ENCODE measurements around the gene OLR1. TPM values are rescaled to one million over a fixed set of nuclear protein-coding genes. Genes with fewer than 3 reads are reported as not detected.
A peak's percentile ranks its signal among the peaks of the same experiment; 100 is the strongest.

Gene OLR1
- total and polyA plus RNA-seq, 4 donors, result 4.4 to 9.3 (median 8.4) TPM; not detected in 1

GRCh38 chr12:10113920-10114319, 58.0 kb downstream of the OLR1 start:
- DNase-seq, result no peak
- Histone ChIP-seq H3K36me3 (ENCODE audit: control insufficient read depth in 1 of 2, insufficient read depth in 2 of 2, low read length in 1 of 2) (no peaks in the 10 kb centered on the region), H3K27me3 (ENCODE audit: control insufficient read depth in 1 of 2, insufficient read depth in 2 of 2, low read length in 1 of 2) (no peaks in the 10 kb centered on the region), H3K4me3 (ENCODE audit: low read length in 2 of 2) (no peak overlapping the region), H3K27ac (ENCODE audit: low read depth in 1 of 2, low read length in 2 of 2) (no peak overlapping the region), H3K4me1 (ENCODE audit: control insufficient read depth in 1 of 2, insufficient read depth in 2 of 2, low read length in 2 of 2) (no peaks in the 10 kb centered on the region), H3K9me3 (ENCODE audit: control insufficient read depth, low read length) (no peaks in the 10 kb centered on the region)
- no peak for ATAC-seq (ENCODE audit: low FRiP score)
- 39 to 49% methylated on average over 1 of the region's 1 CpG for WGBS, 2 donors
- intact Hi-C loops (cut with DNase I), result no loop called here

GRCh38 chr12:10113075-10113474, 58.9 kb downstream of the OLR1 start:
- Histone ChIP-seq H3K4me1 (ENCODE audit: control insufficient read depth in 1 of 2, insufficient read depth in 2 of 2, low read length in 2 of 2) (no peaks in the 10 kb centered on the region), H3K9me3 (ENCODE audit: control insufficient read depth, low read length) (no peaks in the 10 kb centered on the region), H3K4me3 (ENCODE audit: low read length in 2 of 2) (no peak overlapping the region), H3K27me3 (ENCODE audit: control insufficient read depth in 1 of 2, insufficient read depth in 2 of 2, low read length in 1 of 2) (no peaks in the 10 kb centered on the region), H3K36me3 (ENCODE audit: control insufficient read depth in 1 of 2, insufficient read depth in 2 of 2, low read length in 1 of 2) (no peaks in the 10 kb centered on the region), H3K27ac (ENCODE audit: low read depth in 1 of 2, low read length in 2 of 2) (no peak overlapping the region)
- intact Hi-C loops (cut with DNase I), result no loop called here
- ATAC-seq (ENCODE audit: low FRiP score), result no peak
- no peak for DNase-seq
- WGBS, 2 donors, result 77 to 78% methylated on average over 1 of the region's 1 CpG

GRCh38 chr12:10111451-10111850, 60.5 kb downstream of the OLR1 start:
- Histone ChIP-seq H3K4me3 (ENCODE audit: low read length in 2 of 2) (no peak overlapping the region), H3K4me1 (ENCODE audit: control insufficient read depth in 1 of 2, insufficient read depth in 2 of 2, low read length in 2 of 2) (no peaks in the 10 kb centered on the region), H3K9me3 (ENCODE audit: control insufficient read depth, low read length) (no peaks in the 10 kb centered on the region), H3K36me3 (ENCODE audit: control insufficient read depth in 1 of 2, insufficient read depth in 2 of 2, low read length in 1 of 2) (no peaks in the 10 kb centered on the region), H3K27me3 (ENCODE audit: control insufficient read depth in 1 of 2, insufficient read depth in 2 of 2, low read length in 1 of 2) (no peaks in the 10 kb centered on the region), H3K27ac (ENCODE audit: low read depth in 1 of 2, low read length in 2 of 2) (no peak overlapping the region)
- ATAC-seq (ENCODE audit: low FRiP score) (no peak), DNase-seq (peak in 1 of 2 donors; percentile 66)
- 88 to 89% methylated on average over 38 of the region's 38 CpGs for WGBS, 2 donors
- intact Hi-C loops (cut with DNase I), result no loop called here

GRCh38 chr12:10110256-10110844, 61.6 kb downstream of the OLR1 start:
- WGBS, 2 donors, result 76 to 78% methylated on average over 2 of the region's 2 CpGs
- intact Hi-C loops (cut with DNase I), result no loop called here

More at GRCh38 chr12:10110256-10110844, 61.6 kb downstream of the OLR1 start:
- H3K36me3 ChIP-seq (ENCODE audit: control insufficient read depth in 1 of 2, insufficient read depth in 2 of 2, low read length in 1 of 2), result no peaks in the 10 kb centered on the region
- H3K4me1 ChIP-seq (ENCODE audit: control insufficient read depth in 1 of 2, insufficient read depth in 2 of 2, low read length in 2 of 2), result no peaks in the 10 kb centered on the region
- no peak overlapping the region for H3K4me3 ChIP-seq (ENCODE audit: low read length in 2 of 2)
- H3K9me3 ChIP-seq (ENCODE audit: control insufficient read depth, low read length), result no peaks in the 10 kb centered on the region
- no peak overlapping the region for H3K27ac ChIP-seq (ENCODE audit: low read depth in 1 of 2, low read length in 2 of 2)
- ATAC-seq (ENCODE audit: low FRiP score) (no peak), DNase-seq (no peak)
- H3K27me3 ChIP-seq (ENCODE audit: control insufficient read depth in 1 of 2, insufficient read depth in 2 of 2, low read length in 1 of 2), result no peaks in the 10 kb centered on the region

Other genes starting within 250 kb of the OLR1 start
- gene CLEC2A, start 239.8 kb downstream of the OLR1 start, total RNA-seq, result not detected
- gene CLEC2A, start 239.8 kb downstream of the OLR1 start, polyA plus RNA-seq, result not detected
- 1 to 10 TPM; 3.0 to 3.6 TPM for gene CLEC12A, start 200.7 kb downstream of the OLR1 start, total RNA-seq
- 1 to 10 TPM in 1 of 2 donors, not detected in 1; 1.5 TPM for gene CLEC12A, start 200.7 kb downstream of the OLR1 start, polyA plus RNA-seq
- not detected for gene CLEC1B, start 173.0 kb downstream of the OLR1 start, total RNA-seq
- gene CLEC1B, start 173.0 kb downstream of the OLR1 start, polyA plus RNA-seq, result not detected
- under 1 TPM in 1 of 2 donors, not detected in 1; 0.78 TPM for gene CLEC12B, start 161.5 kb downstream of the OLR1 start, total RNA-seq
- not detected for gene CLEC12B, start 161.5 kb downstream of the OLR1 start, polyA plus RNA-seq
- under 1 TPM; 0.26 to 0.42 TPM for gene CLEC9A, start 141.4 kb downstream of the OLR1 start, total RNA-seq
- gene CLEC9A, start 141.4 kb downstream of the OLR1 start, polyA plus RNA-seq, result not detected
- gene CLEC1A, start 73.1 kb downstream of the OLR1 start, total RNA-seq, result 10 to 100 TPM in 1 of 2 donors, 1 to 10 TPM in 1; 7.0 to 12.9 TPM
- under 1 TPM in 1 of 2 donors, not detected in 1; 0.51 TPM for gene CLEC1A, start 73.1 kb downstream of the OLR1 start, polyA plus RNA-seq
- gene CLEC7A, start 41.9 kb downstream of the OLR1 start, total RNA-seq, result 10 to 100 TPM; 25.8 to 33.5 TPM
- 1 to 10 TPM; 2.9 to 4.8 TPM for gene CLEC7A, start 41.9 kb downstream of the OLR1 start, polyA plus RNA-seq
- gene TMEM52B, start 6.9 kb upstream of the OLR1 start, total RNA-seq, result under 1 TPM; 0.13 to 0.27 TPM
- under 1 TPM; 0.05 to 0.63 TPM for gene TMEM52B, start 6.9 kb upstream of the OLR1 start, polyA plus RNA-seq
- gene GABARAPL1, start 40.7 kb upstream of the OLR1 start, total RNA-seq, result 100 to 1,000 TPM; 103 to 111 TPM
- gene GABARAPL1, start 40.7 kb upstream of the OLR1 start, polyA plus RNA-seq, result 10 to 100 TPM; 74.5 to 84.1 TPM
- 1 to 10 TPM; 4.4 to 6.5 TPM for gene KLRD1, start 135.7 kb upstream of the OLR1 start, total RNA-seq
- gene KLRD1, start 135.7 kb upstream of the OLR1 start, polyA plus RNA-seq, result 1 to 10 TPM in 1 of 2 donors, under 1 TPM in 1; 0.18 to 1.8 TPM
- 1 to 10 TPM; 1.9 to 3.5 TPM for gene KLRK1, start 217.9 kb upstream of the OLR1 start, total RNA-seq
- 1 to 10 TPM in 1 of 2 donors, under 1 TPM in 1; 0.59 to 1.5 TPM for gene KLRK1, start 217.9 kb upstream of the OLR1 start, polyA plus RNA-seq
- gene KLRC4, start 237.6 kb upstream of the OLR1 start, total RNA-seq, result under 1 TPM; 0.51 to 0.78 TPM
- gene KLRC4, start 237.6 kb upstream of the OLR1 start, polyA plus RNA-seq, result under 1 TPM in 1 of 2 donors, not detected in 1; 0.56 TPM
- gene KLRC3, start 248.5 kb upstream of the OLR1 start, total RNA-seq, result not detected
- not detected for gene KLRC3, start 248.5 kb upstream of the OLR1 start, polyA plus RNA-seq

Data from aorta (tissue), 5 donors.